GM12878 (cell line): ENCODE data around the gene SMAD4. TPM values are rescaled to one million over a fixed set of nuclear protein-coding genes. Genes with fewer than 3 reads are reported as not detected.

ENCODE experiments used
- ATAC-seq: fragments of 200-7000 bp; cut with Tn5 transposase; 3 replicates; pipeline ENCODE4 v1.9.1; 2020; ENCODE audit warnings: mild to moderate bottlenecking, moderate library complexity
- BruUV-seq: library from RNA; stranded (reverse); fragments of 400-500 nt; replicated peaks from 2 replicates; lab custom pipeline; 2021; lab: Mats Ljungman, UMichigan
- CTCF ChIA-PET: fragments of 300-600 bp; sonication (Branson Sonifier 250); formaldehyde crosslinking; extraction: SDS; loops from one replicate; lab custom pipeline; 2021; ENCODE audit warnings: inconsistent platforms; lab: Yijun Ruan, JAX
- POLR2A ChIA-PET: fragments of 350-600 bp; formaldehyde crosslinking; extraction: SDS; loops from one replicate; lab custom pipeline; 2021; ENCODE audit warnings: inconsistent platforms; lab: Charles Lee
- RAD21 ChIA-PET: fragments of 300-600 bp; sonication (Branson Sonifier 250); formaldehyde crosslinking; loops from one replicate; lab custom pipeline; 2023; ENCODE audit warnings: antibody characterized with exemption; ENCODE audit not compliant: unreplicated experiment; lab: Charles Lee
- SMC1A ChIA-PET: fragments of 300-600 bp; sonication (Branson Sonifier 250); formaldehyde crosslinking; loops from one replicate; lab custom pipeline; 2023; ENCODE audit not compliant: unreplicated experiment, uncharacterized antibody; lab: Charles Lee
- DNase-seq: peaks from one replicate; pipeline ENCODE4 v3.0.0-alpha.2; 2011; ENCODE audit warnings: low read depth, low spot score
- FAIRE-seq: peaks from 3 replicates; lab custom pipeline; 2011; peaks lifted over from hg19 to GRCh38; lab: Jason Lieb, UNC
- H2AFZ ChIP-seq: 2 replicates; pipeline ENCODE4 v1.6.0; 2011; ENCODE audit warnings: low read depth, low read length, control low read depth; ENCODE audit not compliant: control insufficient read depth
- H3K27ac ChIP-seq: 2 replicates; pipeline ENCODE4 v1.5.1; 2011; ENCODE audit warnings: control low read depth; ENCODE audit not compliant: control insufficient read depth, insufficient read depth
- H3K27me3 ChIP-seq, 2 experiments: replicated peaks in 1 of 2; 2 replicates each; pipeline versions ENCODE4 v1.6.0 to v1.6.1; 2011; ENCODE audit warnings: low read length in 1 of 2; ENCODE audit not compliant: control insufficient read depth in 2 of 2, insufficient read depth in 2 of 2
- H3K36me3 ChIP-seq, 2 experiments: 2 replicates each; pipeline ENCODE4 v1.5.1; 2011; ENCODE audit warnings: low read length in 1 of 2; ENCODE audit not compliant: control insufficient read depth in 2 of 2, insufficient read depth in 2 of 2
- H3K4me1 ChIP-seq: 2 replicates; pipeline ENCODE4 v1.6.1; 2011; ENCODE audit warnings: mild to moderate bottlenecking, low read length, moderate library complexity, mixed read lengths; ENCODE audit not compliant: control insufficient read depth, insufficient read depth
- H3K4me2 ChIP-seq: 2 replicates; pipeline ENCODE4 v1.6.0; 2011; ENCODE audit warnings: control low read depth; ENCODE audit not compliant: control insufficient read depth, insufficient read depth
- H3K4me3 ChIP-seq: fragments of 200-600 bp; sonication (generic); 2 replicates; pipeline ENCODE4 v1.5.1; 2016
- H3K79me2 ChIP-seq: 2 replicates; pipeline ENCODE4 v1.6.0; 2011; ENCODE audit warnings: low read length; ENCODE audit not compliant: control insufficient read depth, insufficient read depth
- H3K9ac ChIP-seq: 2 replicates; pipeline ENCODE4 v1.8.0; 2011; ENCODE audit warnings: low read length, control low read depth, mixed read lengths; ENCODE audit not compliant: control insufficient read depth, insufficient read depth
- H3K9me3 ChIP-seq: replicated peaks from 3 replicates; pipeline ENCODE4 v1.5.1; 2011; ENCODE audit warnings: mild to moderate bottlenecking, low read length; ENCODE audit not compliant: control insufficient read depth, insufficient read depth
- H4K20me1 ChIP-seq: 2 replicates; pipeline ENCODE4 v1.6.0; 2011; ENCODE audit not compliant: control insufficient read depth, insufficient read depth
- BCL11A ChIP-seq: IDR thresholded peaks from 2 replicates; pipeline ENCODE4 v1.6.1; 2011; ENCODE audit warnings: low read depth, low read length
- CHD1 ChIP-seq: IDR thresholded peaks from 2 replicates; pipeline ENCODE4 v1.6.1; 2012; ENCODE audit warnings: low read depth, low read length, improper control_type of control experiment
- MEF2B ChIP-seq: fragments of 450-650 bp; IDR thresholded peaks from 2 replicates; pipeline ENCODE4 v1.6.1; 2018; ENCODE audit warnings: mild to moderate bottlenecking, moderate library complexity; ENCODE audit not compliant: partially characterized antibody, poor library complexity, severe bottlenecking
- PRDM15 ChIP-seq: fragments of 450-650 bp; formaldehyde crosslinking; IDR thresholded peaks from 2 replicates; pipeline ENCODE4 v1.4.0; 2020; ENCODE audit warnings: mild to moderate bottlenecking, moderate library complexity
- SMAD1 ChIP-seq: fragments of 450-650 bp; IDR thresholded peaks from 2 replicates; pipeline ENCODE4 v1.6.1; 2018; ENCODE audit warnings: mild to moderate bottlenecking, low read depth; ENCODE audit not compliant: partially characterized antibody
- WRNIP1 ChIP-seq: IDR thresholded peaks from 2 replicates; pipeline ENCODE4 v1.6.1; 2011; ENCODE audit warnings: low read depth, low read length, improper control_type of control experiment, borderline replicate concordance
- WGBS: methylation state at CpG from one replicate; pipeline ENCODE4 v1.1.6; 2016; ENCODE audit warnings: low lambda C conversion rate; ENCODE audit not compliant: insufficient replicate concordance, insufficient coverage; ENCODE audit errors: missing lambda C conversion rate; 5-methylcytosine and 5-hydroxymethylcytosine counted together
- in situ Hi-C: fragments of 300-500 bp; cut with MboI; formaldehyde crosslinking; loops from 9 replicates; pipeline ENCODE4 v1.14.3; 2018; ENCODE audit warnings: mixed read lengths
- intact Hi-C: fragments of 100-400 bp; cut with micrococcal nuclease; formaldehyde crosslinking; loops from one replicate; pipeline ENCODE4 v1.14.2; 2022; ENCODE audit not compliant: unreplicated experiment
- polyA plus RNA-seq, 11 experiments: library from polyadenylated mRNA; depleted of rRNA in 4 of 11; unstranded in 6 of 11; stranded (reverse) in 5 of 11; fragments of >200 nt; fragmentation: Nextera tagmentation in 4 of 11; fragmentation: Illumina TruSeq in 1 of 11; extraction: Ambion mirVana in 4 of 11; extraction: Trizol in 1 of 11; gene quantifications; 1 replicate in 1 of 11; 2 replicates in 10 of 11; pipeline versions ENCODE4 v1.2.1 to v1.2.3, GENCODE V29; 2011 to 2016; ENCODE audit warnings: inconsistent platforms in 2 of 11, missing spikeins in 2 of 11, low read depth in 1 of 11
- total RNA-seq, 4 experiments: library from RNA; depleted of rRNA in 3 of 4; stranded (reverse); fragments of >200 nt in 3 of 4; fragmentation: Illumina TruSeq in 1 of 4; extraction: Trizol in 1 of 4; gene quantifications; 2 replicates each; pipeline versions ENCODE4 v1.2.1 to v1.2.3, GENCODE V29; 2013 to 2021
- TF ChIP-seq, protein P1 (sequence below): IDR thresholded peaks from 2 replicates; pipeline ENCODE4 v1.6.1; 2011; ENCODE audit warnings: borderline replicate concordance, low read depth, mild to moderate bottlenecking, moderate library complexity, low read length; ENCODE audit not compliant: insufficient read depth, poor library complexity, severe bottlenecking

SMAD4 gene
- total and polyA plus RNA-seq, 10 of the 15 experiments (the other 5 are each of a cell fraction or from before 2014, with no cell fraction given): 9.6 to 99.9 (median 37.5) TPM

- ChIA-PET POLR2A (interaction anchor here (0.8 kb wide), 1 partner anchor 74 kb away, joined by 4 read pairs; the partner anchor contains the start of gene ELAC1), SMC1A (interaction anchor here (1.2 to 5.1 kb wide), 2 partner anchors 11 to 112 kb away, joined by 3 to 23 read pairs; partner anchors contain the start of gene SMAD4), RAD21 (interaction anchor here (1.5 kb wide), 1 partner anchor 9 kb away, joined by 6 read pairs; no protein-coding TSS in a partner anchor), CTCF (interaction anchor here (1.3 to 6.8 kb wide), 4 partner anchors 10 to 14 kb away, joined by 3 to 43 read pairs (median 8); no protein-coding TSS in a partner anchor)
- Histone ChIP-seq H3K27me3 (no peaks in the 10 kb centered on the region), H3K27ac (no peak overlapping the region), H2AFZ (no peak overlapping the region), H4K20me1 (no peaks in the 10 kb centered on the region), H3K36me3 (no peaks in the 10 kb centered on the region), H3K4me2 (no peak overlapping the region), H3K9me3 (no peaks in the 10 kb centered on the region; the same call in 2 of the 3 replicates), H3K4me3 (no peak overlapping the region), H3K9ac (no peak overlapping the region), H3K79me2 (peaks cover 81% of the 10 kb centered on the region), H3K4me1 (no peaks in the 10 kb centered on the region; the same call in 1 of the 2 replicates)
- 63% methylated on average over 3 of the region's 3 CpGs for WGBS
- ATAC-seq: no peak
- FAIRE-seq: no peak
- BruUV-seq: no TSS peak
- intact Hi-C loops (no loop called here), in situ Hi-C loops (loop anchor here (10.0 to 25.0 kb wide), 2 partner anchors 227 to 1555 kb away; partner anchors contain the start of genes C18orf32 and RPL17)
- TF ChIP-seq CHD1 (no peak), SMAD1 (no peak), BCL11A (no peak)
- no peak for DNase-seq
Observed at GRCh38 chr18:51041677-51042352, 11.8 kb downstream of the SMAD4 start.

DNA sequence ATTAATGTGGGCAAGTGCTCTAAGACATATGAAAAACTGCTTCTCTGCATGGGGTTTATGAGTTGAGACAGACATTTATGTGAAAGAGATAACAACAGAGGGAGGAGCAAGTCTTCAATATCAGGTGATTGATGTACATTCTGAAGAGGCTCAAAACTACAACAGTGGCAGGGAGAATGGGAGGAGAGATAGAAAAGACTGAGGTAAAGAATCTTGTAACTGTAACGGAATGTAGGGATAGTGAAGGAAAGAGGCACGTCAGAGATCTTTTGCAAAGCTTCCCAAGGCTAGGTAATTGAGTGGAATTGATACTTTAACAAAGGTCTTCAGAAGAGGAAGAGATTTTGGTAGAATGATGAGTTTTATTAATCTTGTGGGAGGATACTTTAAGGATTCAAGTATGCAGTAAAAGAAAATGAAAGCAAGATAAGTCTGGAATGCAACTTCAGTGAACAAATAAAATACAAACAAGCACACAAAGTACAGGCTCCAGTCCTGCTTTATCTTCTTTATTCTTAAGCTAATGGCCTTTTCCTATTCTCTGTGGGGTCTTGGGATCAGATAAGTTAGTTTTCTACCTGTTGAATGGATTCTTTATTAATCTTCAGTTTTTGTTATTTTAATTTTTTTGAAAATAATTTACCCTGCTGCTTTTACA, 15.0 kb downstream of the SMAD4 start:
- H3K9me3 ChIP-seq: no peaks in the 10 kb centered on the region; the same call in 2 of the 3 replicates
- in situ Hi-C loops: loop anchor here (10.0 to 25.0 kb wide), 2 partner anchors 230 to 1558 kb away; partner anchors contain the start of genes C18orf32 and RPL17
- ChIA-PET CTCF (no interaction called here), POLR2A (interaction anchor here (1.2 kb wide), 1 partner anchor 166 kb away, joined by 3 read pairs; the partner anchor contains the start of gene ME2), RAD21 (interaction anchor here (1.4 kb wide), 1 partner anchor 224 kb away, joined by 3 read pairs; no protein-coding TSS in a partner anchor), SMC1A (interaction anchor here (1.0 to 1.7 kb wide), 3 partner anchors 9 to 11 kb away, joined by 3 to 5 read pairs (median 3); no protein-coding TSS in a partner anchor)
- peak overlapping the region; percentile 32; the same call in 1 of the 2 replicates for H3K4me2 ChIP-seq
- H4K20me1 ChIP-seq: no peaks in the 10 kb centered on the region
- no peak overlapping the region for H3K4me3 ChIP-seq
- H3K27ac ChIP-seq: no peak overlapping the region
- DNase-seq (no peak), FAIRE-seq (no peak), ATAC-seq (no peak)
- no peaks in the 10 kb centered on the region for H3K27me3 ChIP-seq
- intact Hi-C loops: no loop called here
- BruUV-seq: TSS peak; percentile 21
- no peak overlapping the region for H2AFZ ChIP-seq
- no peaks in the 10 kb centered on the region; the same call in 1 of the 2 replicates for H3K4me1 ChIP-seq
- peaks cover 54% of the 10 kb centered on the region for H3K79me2 ChIP-seq
- H3K9ac ChIP-seq: no peak overlapping the region
- peaks cover 0 to 2% of the 10 kb centered on the region in 2 experiments; a peak in 1 of 4 replicates for H3K36me3 ChIP-seq
- 61% methylated on average over 2 of the region's 2 CpGs for WGBS
- TF ChIP-seq PRDM15 (no peak), MEF2B (no peak), WRNIP1 (no peak)
- TF ChIP-seq, protein P1, sequence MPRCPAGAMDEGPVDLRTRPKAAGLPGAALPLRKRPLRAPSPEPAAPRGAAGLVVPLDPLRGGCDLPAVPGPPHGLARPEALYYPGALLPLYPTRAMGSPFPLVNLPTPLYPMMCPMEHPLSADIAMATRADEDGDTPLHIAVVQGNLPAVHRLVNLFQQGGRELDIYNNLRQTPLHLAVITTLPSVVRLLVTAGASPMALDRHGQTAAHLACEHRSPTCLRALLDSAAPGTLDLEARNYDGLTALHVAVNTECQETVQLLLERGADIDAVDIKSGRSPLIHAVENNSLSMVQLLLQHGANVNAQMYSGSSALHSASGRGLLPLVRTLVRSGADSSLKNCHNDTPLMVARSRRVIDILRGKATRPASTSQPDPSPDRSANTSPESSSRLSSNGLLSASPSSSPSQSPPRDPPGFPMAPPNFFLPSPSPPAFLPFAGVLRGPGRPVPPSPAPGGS: no peak
